ENCODE measurements around the gene CIDEB. TPM values are rescaled to one million over a fixed set of nuclear protein-coding genes. Genes with fewer than 3 reads are reported as not detected.

Gene CIDEB
- total RNA-seq, 2 donors from 2014 or later: 0.97 to 3.1 TPM

DNA sequence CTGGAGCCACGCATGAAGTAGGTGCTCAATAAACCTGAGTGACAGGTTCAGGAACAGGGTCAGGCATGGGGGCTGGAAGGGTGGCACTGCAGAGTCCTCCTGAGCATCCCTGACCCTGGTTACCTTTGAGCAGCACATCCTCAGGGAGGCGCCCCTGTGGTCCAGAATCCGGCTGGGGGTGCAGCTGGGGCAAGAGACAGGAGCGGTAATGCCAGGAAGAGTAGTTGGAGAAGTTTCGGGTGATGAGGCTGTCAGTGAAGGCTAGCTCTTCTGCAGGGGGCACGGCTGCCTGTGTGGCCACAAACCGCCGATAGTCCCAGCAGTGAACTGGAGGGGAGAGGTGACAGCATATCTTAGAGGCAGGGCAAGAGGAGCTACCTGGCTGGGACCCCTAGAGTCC is 38.4 kb downstream of the CIDEB start:
- Mint-ChIP-seq H3K27ac (no peak overlapping the region), H3K4me3 (no peak overlapping the region), H3K27me3 (ENCODE audit: insufficient read depth) (no peaks in the 10 kb centered on the region), H3K4me1 (peaks cover 4% of the 10 kb centered on the region), H3K36me3 (ENCODE audit: low read depth) (peaks cover 5% of the 10 kb centered on the region), H3K9me3 (no peaks in the 10 kb centered on the region)
- no peaks in the 10 kb centered on the region for H3K36me3 ChIP-seq (ENCODE audit: control insufficient read depth, insufficient read depth, low read length)
- H3K4me1 ChIP-seq (ENCODE audit: control insufficient read depth, insufficient read depth, low read length): no peaks in the 10 kb centered on the region
- H3K4me3 ChIP-seq (ENCODE audit: low read length): no peak overlapping the region
- H3K27me3 ChIP-seq (ENCODE audit: control insufficient read depth, insufficient read depth, low read length, poor library complexity, severe bottlenecking): no peaks in the 10 kb centered on the region
- DNase-seq: no peak
- TF ChIP-seq, protein P1, sequence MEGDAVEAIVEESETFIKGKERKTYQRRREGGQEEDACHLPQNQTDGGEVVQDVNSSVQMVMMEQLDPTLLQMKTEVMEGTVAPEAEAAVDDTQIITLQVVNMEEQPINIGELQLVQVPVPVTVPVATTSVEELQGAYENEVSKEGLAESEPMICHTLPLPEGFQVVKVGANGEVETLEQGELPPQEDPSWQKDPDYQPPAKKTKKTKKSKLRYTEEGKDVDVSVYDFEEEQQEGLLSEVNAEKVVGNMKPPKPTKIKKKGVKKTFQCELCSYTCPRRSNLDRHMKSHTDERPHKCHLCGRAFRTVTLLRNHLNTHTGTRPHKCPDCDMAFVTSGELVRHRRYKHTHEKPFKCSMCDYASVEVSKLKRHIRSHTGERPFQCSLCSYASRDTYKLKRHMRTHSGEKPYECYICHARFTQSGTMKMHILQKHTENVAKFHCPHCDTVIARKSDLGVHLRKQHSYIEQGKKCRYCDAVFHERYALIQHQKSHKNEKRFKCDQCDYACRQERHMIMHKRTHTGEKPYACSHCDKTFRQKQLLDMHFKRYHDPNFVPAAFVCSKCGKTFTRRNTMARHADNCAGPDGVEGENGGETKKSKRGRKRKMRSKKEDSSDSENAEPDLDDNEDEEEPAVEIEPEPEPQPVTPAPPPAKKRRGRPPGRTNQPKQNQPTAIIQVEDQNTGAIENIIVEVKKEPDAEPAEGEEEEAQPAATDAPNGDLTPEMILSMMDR (conservative IDR thresholded peaks at IDR 0.05): no peak
- H3K9ac ChIP-seq (ENCODE audit: extremely low read depth, low read length, poor library complexity, severe bottlenecking): no peak overlapping the region
- WGBS, 2 experiments (ENCODE audit: insufficient coverage in 1 of 2, insufficient read length in 1 of 2): 96 to 100% methylated on average over 5 to 8 of the region's 8 CpGs
- H3K27ac ChIP-seq (ENCODE audit: low read depth, low read length): no peak overlapping the region
- no peaks in the 10 kb centered on the region for H3K9me3 ChIP-seq (ENCODE audit: control insufficient read depth, low read length)

DNA sequence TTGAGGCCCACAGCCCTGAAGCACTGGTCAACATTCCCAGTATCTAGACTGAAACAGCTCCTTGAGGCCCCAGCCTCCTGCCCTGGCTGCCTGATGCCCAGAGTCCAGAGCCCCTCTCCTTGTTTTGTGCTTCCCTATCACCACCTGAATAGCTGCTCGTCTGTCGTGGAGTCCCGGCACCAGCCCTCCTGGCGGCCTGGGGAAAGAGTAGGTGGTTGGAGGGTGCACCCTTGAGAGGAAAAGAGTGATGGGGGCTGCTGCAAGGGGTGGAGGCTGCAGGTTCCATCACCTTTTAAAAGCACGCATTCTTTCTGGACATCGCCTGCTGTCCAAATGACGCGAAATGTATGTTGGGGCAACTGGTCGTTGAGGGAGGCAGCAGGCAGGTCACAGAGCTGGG is 39.6 kb downstream of the CIDEB start:
- peaks cover 5% of the 10 kb centered on the region for H3K36me3 Mint-ChIP-seq (ENCODE audit: low read depth)
- no peak overlapping the region for H3K4me3 Mint-ChIP-seq
- no peaks in the 10 kb centered on the region for H3K36me3 ChIP-seq (ENCODE audit: control insufficient read depth, insufficient read depth, low read length)
- WGBS, 2 experiments (ENCODE audit: insufficient coverage in 1 of 2, insufficient read length in 1 of 2): 92 to 93% methylated on average over 5 to 9 of the region's 9 CpGs
- H3K4me1 Mint-ChIP-seq: peaks cover 4% of the 10 kb centered on the region
- H3K27me3 ChIP-seq (ENCODE audit: control insufficient read depth, insufficient read depth, low read length, poor library complexity, severe bottlenecking): no peaks in the 10 kb centered on the region
- no peaks in the 10 kb centered on the region for H3K27me3 Mint-ChIP-seq (ENCODE audit: insufficient read depth)
- no peak overlapping the region for H3K9ac ChIP-seq (ENCODE audit: extremely low read depth, low read length, poor library complexity, severe bottlenecking)
- H3K9me3 Mint-ChIP-seq: no peaks in the 10 kb centered on the region
- H3K4me1 ChIP-seq (ENCODE audit: control insufficient read depth, insufficient read depth, low read length): no peaks in the 10 kb centered on the region
- no peak for DNase-seq
- no peak overlapping the region for H3K27ac ChIP-seq (ENCODE audit: low read depth, low read length)
- H3K27ac Mint-ChIP-seq: no peak overlapping the region
- no peaks in the 10 kb centered on the region for H3K9me3 ChIP-seq (ENCODE audit: control insufficient read depth, low read length)
- no peak overlapping the region for H3K4me3 ChIP-seq (ENCODE audit: low read length)
- TF ChIP-seq, protein P1 (conservative IDR thresholded peaks at IDR 0.05): no peak

DNA sequence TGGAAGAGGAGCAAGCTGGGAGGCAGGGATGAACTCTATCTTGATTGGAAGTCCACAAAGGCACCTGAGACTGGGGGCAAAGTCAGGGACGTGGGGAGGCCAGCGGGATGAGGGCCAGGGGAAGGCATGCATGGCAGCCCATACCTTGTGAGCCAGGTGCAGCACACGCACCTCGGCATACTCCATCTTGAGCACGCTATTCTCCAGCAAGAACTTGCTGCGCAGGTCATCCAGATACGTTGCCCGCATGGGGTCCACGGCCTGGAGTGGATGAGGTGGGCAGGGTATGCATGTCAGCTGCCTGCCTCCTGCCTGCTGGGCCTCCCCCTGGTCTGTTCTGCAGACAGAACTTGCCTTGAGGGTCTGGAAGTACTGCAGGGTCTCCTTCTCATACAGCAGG is 40.3 kb downstream of the CIDEB start:
- H3K27ac Mint-ChIP-seq: no peak overlapping the region
- TF ChIP-seq, protein P1 (conservative IDR thresholded peaks at IDR 0.05): no peak
- peaks cover 5% of the 10 kb centered on the region for H3K36me3 Mint-ChIP-seq (ENCODE audit: low read depth)

More for the DNA sequence above, 40.3 kb downstream of the CIDEB start:
- WGBS, 2 experiments (ENCODE audit: insufficient coverage in 1 of 2, insufficient read length in 1 of 2): 95 to 100% methylated on average over 6 to 9 of the region's 9 CpGs
- Histone ChIP-seq H3K27me3 (ENCODE audit: control insufficient read depth, insufficient read depth, low read length, poor library complexity, severe bottlenecking) (no peaks in the 10 kb centered on the region), H3K36me3 (ENCODE audit: control insufficient read depth, insufficient read depth, low read length) (no peaks in the 10 kb centered on the region), H3K9ac (ENCODE audit: extremely low read depth, low read length, poor library complexity, severe bottlenecking) (no peak overlapping the region), H3K4me1 (ENCODE audit: control insufficient read depth, insufficient read depth, low read length) (no peaks in the 10 kb centered on the region), H3K27ac (ENCODE audit: low read depth, low read length) (no peak overlapping the region), H3K9me3 (ENCODE audit: control insufficient read depth, low read length) (no peaks in the 10 kb centered on the region), H3K4me3 (ENCODE audit: low read length) (no peak overlapping the region)
- H3K4me3 Mint-ChIP-seq: no peak overlapping the region
- H3K4me1 Mint-ChIP-seq: peaks cover 4% of the 10 kb centered on the region
- no peaks in the 10 kb centered on the region for H3K9me3 Mint-ChIP-seq
- DNase-seq: no peak
- H3K27me3 Mint-ChIP-seq (ENCODE audit: insufficient read depth): no peaks in the 10 kb centered on the region

All from endodermal cell (in vitro differentiated cells).